GM12891 (cell line): ENCODE results near the gene DRD1.
"Not testable (repeated sequence)": the region's sequence is repeated elsewhere in the genome, so short reads cannot be mapped to it uniquely, and the experiment has no call there.

Experiments
- DNase-seq: peaks from one replicate; pipeline ENCODE4 v3.0.0; 2011; ENCODE audit warnings: low spot score; ENCODE audit not compliant: insufficient read length
- FAIRE-seq: peaks from 2 replicates; lab custom pipeline; 2011; peaks lifted over from hg19 to GRCh38; lab: Jason Lieb, UNC
- PAX5 ChIP-seq: IDR thresholded peaks from 2 replicates; pipeline ENCODE4 v1.6.1; 2011; ENCODE audit warnings: low read length, moderate library complexity, mild to moderate bottlenecking; ENCODE audit not compliant: insufficient read depth, severe bottlenecking
- POLR2A ChIP-seq: IDR thresholded peaks from 2 replicates; pipeline ENCODE4 v1.6.1; 2011; ENCODE audit warnings: low read depth, low read length, control low read depth
- POLR2AphosphoS5 ChIP-seq: IDR thresholded peaks from 2 replicates; pipeline ENCODE4 v1.6.1; 2011; ENCODE audit warnings: low read depth, low read length, control low read depth
- POU2F2 ChIP-seq: IDR thresholded peaks from 2 replicates; pipeline ENCODE4 v1.6.1; 2011; ENCODE audit warnings: low read depth, mild to moderate bottlenecking, control low read depth, low read length, moderate library complexity
- SPI1 ChIP-seq: IDR thresholded peaks from 2 replicates; pipeline ENCODE4 v1.6.1; 2011; ENCODE audit warnings: low read depth, low read length, control low read depth
- TAF1 ChIP-seq: IDR thresholded peaks from 2 replicates; pipeline ENCODE4 v1.6.1; 2011; ENCODE audit warnings: low read depth, low read length, control low read depth

Gene DRD1

GRCh38 chr5:175443514-175444059, 395 bp downstream of the DRD1 start:
- DNase-seq (no peak), FAIRE-seq (no peak)
- no peak for TF ChIP-seq PAX5
- TF ChIP-seq POLR2A: no peak
- TF ChIP-seq TAF1: no peak

- no peak for TF ChIP-seq POLR2A
- TF ChIP-seq TAF1: no peak
- no peak for TF ChIP-seq SPI1
- TF ChIP-seq POLR2AphosphoS5: no peak
- TF ChIP-seq PAX5: no peak
- TF ChIP-seq POU2F2: no peak
- DNase-seq: no peak
- no peak for FAIRE-seq
Measured at GRCh38 chr5:175438234-175438857, 5.6 kb downstream of the DRD1 start.

GRCh38 chr5:175436359-175436758, 7.6 kb downstream of the DRD1 start:
- FAIRE-seq (no peak), DNase-seq (no peak)
- TF ChIP-seq POLR2AphosphoS5: no peak
- TF ChIP-seq POU2F2: no peak
- TF ChIP-seq PAX5: no peak
- no peak for TF ChIP-seq SPI1
- no peak for TF ChIP-seq TAF1
- TF ChIP-seq POLR2A: no peak

- FAIRE-seq (no peak), DNase-seq (no peak)
- TF ChIP-seq POLR2AphosphoS5 (no peak), POLR2A (no peak), POU2F2 (no peak), PAX5 (no peak), TAF1 (no peak), SPI1 (no peak)
Measured at GRCh38 chr5:175434800-175435199, 9.2 kb downstream of the DRD1 start.

- FAIRE-seq (no peak), DNase-seq (no peak)
- TF ChIP-seq POU2F2: no peak
- TF ChIP-seq SPI1: no peak
- TF ChIP-seq TAF1: no peak
Measured at GRCh38 chr5:175427762-175428161, 16.2 kb downstream of the DRD1 start.

- not testable (repeated sequence) for FAIRE-seq, DNase-seq
Measured at GRCh38 chr5:175424594-175424993, 19.4 kb downstream of the DRD1 start.

- FAIRE-seq (no peak), DNase-seq (no peak)
- TF ChIP-seq POLR2AphosphoS5 (no peak), PAX5 (no peak), SPI1 (no peak), POU2F2 (no peak), TAF1 (no peak), POLR2A (no peak)
Measured at GRCh38 chr5:175422058-175422457, 21.9 kb downstream of the DRD1 start.

- no peak for FAIRE-seq
- DNase-seq: no peak
- TF ChIP-seq TAF1 (no peak), POLR2A (no peak)
Measured at GRCh38 chr5:175420383-175420782, 23.6 kb downstream of the DRD1 start.

- FAIRE-seq (no peak), DNase-seq (no peak)
- no peak for TF ChIP-seq POU2F2
- no peak for TF ChIP-seq POLR2AphosphoS5
- no peak for TF ChIP-seq POLR2A
- TF ChIP-seq SPI1: no peak
- TF ChIP-seq PAX5: no peak
- TF ChIP-seq TAF1: no peak
Measured at GRCh38 chr5:175418251-175418650, 25.7 kb downstream of the DRD1 start.

GRCh38 chr5:175417384-175417783, 26.6 kb downstream of the DRD1 start:
- no peak for FAIRE-seq
- TF ChIP-seq TAF1: no peak
- no peak for TF ChIP-seq POLR2A
- no peak for TF ChIP-seq POLR2AphosphoS5
- no peak for TF ChIP-seq SPI1
- TF ChIP-seq PAX5: no peak
- TF ChIP-seq POU2F2: no peak
- no peak for DNase-seq

- TF ChIP-seq PAX5: no peak
- no peak for TF ChIP-seq SPI1
- TF ChIP-seq TAF1: no peak
- no peak for TF ChIP-seq POLR2AphosphoS5
- TF ChIP-seq POU2F2: no peak
- TF ChIP-seq POLR2A: no peak
- DNase-seq: no peak
- no peak for FAIRE-seq
Measured at GRCh38 chr5:175415303-175415702, 28.7 kb downstream of the DRD1 start.
